ENCODE results near the gene CELA1. TPM values are rescaled to one million over a fixed set of nuclear protein-coding genes. Genes with fewer than 3 reads are reported as not detected.
A peak's percentile ranks its signal among the peaks of the same experiment; 100 is the strongest.

Gene CELA1
- total RNA-seq, 1 donor from 2014 or later: not detected

- H3K27me3 Mint-ChIP-seq (ENCODE audit: low read depth): no peaks in the 10 kb centered on the region
- no peak for DNase-seq (ENCODE audit: low read depth, low spot score)
- H3K36me3 Mint-ChIP-seq (ENCODE audit: low read depth): no peaks in the 10 kb centered on the region
- no peak overlapping the region for H3K27ac Mint-ChIP-seq (ENCODE audit: unreplicated experiment)
- no peak for TF ChIP-seq CTCF (conservative IDR thresholded peaks at IDR 0.05)
- H3K9me3 Mint-ChIP-seq: no peaks in the 10 kb centered on the region
- no peak overlapping the region for H3K4me3 Mint-ChIP-seq
- H3K4me1 Mint-ChIP-seq: peaks cover 15% of the 10 kb centered on the region
Measured at GRCh38 chr12:51373187-51373586, 26.7 kb upstream of the CELA1 start.

- Mint-ChIP-seq H3K9me3 (no peaks in the 10 kb centered on the region), H3K4me3 (no peak overlapping the region)
- no peak for TF ChIP-seq CTCF (conservative IDR thresholded peaks at IDR 0.05)
Measured at GRCh38 chr12:51372021-51372420, 25.5 kb upstream of the CELA1 start.

GRCh38 chr12:51371295-51371953 is 24.9 kb upstream of the CELA1 start:
- peak overlapping the region; percentile 57 for H3K27ac Mint-ChIP-seq (ENCODE audit: unreplicated experiment)
- no peaks in the 10 kb centered on the region for H3K9me3 Mint-ChIP-seq
- no peak for TF ChIP-seq CTCF (conservative IDR thresholded peaks at IDR 0.05)
- DNase-seq (ENCODE audit: low read depth, low spot score): no peak
- H3K36me3 Mint-ChIP-seq (ENCODE audit: low read depth): no peaks in the 10 kb centered on the region
- H3K4me3 Mint-ChIP-seq: no peak overlapping the region
- peaks cover 15% of the 10 kb centered on the region for H3K4me1 Mint-ChIP-seq
- H3K27me3 Mint-ChIP-seq (ENCODE audit: low read depth): no peaks in the 10 kb centered on the region

More at GRCh38 chr12:51372021-51372420, 25.5 kb upstream of the CELA1 start:
- no peak for DNase-seq (ENCODE audit: low read depth, low spot score)
- Mint-ChIP-seq H3K4me1 (peaks cover 15% of the 10 kb centered on the region), H3K36me3 (ENCODE audit: low read depth) (no peaks in the 10 kb centered on the region), H3K27me3 (ENCODE audit: low read depth) (no peaks in the 10 kb centered on the region), H3K27ac (ENCODE audit: unreplicated experiment) (no peak overlapping the region)

GRCh38 chr12:51370667-51371066 is 24.2 kb upstream of the CELA1 start:
- peaks cover 15% of the 10 kb centered on the region for H3K4me1 Mint-ChIP-seq

GRCh38 chr12:51369581-51369980 is 23.1 kb upstream of the CELA1 start:
- peaks cover 15% of the 10 kb centered on the region for H3K4me1 Mint-ChIP-seq
- H3K27ac Mint-ChIP-seq (ENCODE audit: unreplicated experiment): no peak overlapping the region
- no peaks in the 10 kb centered on the region for H3K9me3 Mint-ChIP-seq
- H3K4me3 Mint-ChIP-seq: no peak overlapping the region
- H3K36me3 Mint-ChIP-seq (ENCODE audit: low read depth): no peaks in the 10 kb centered on the region
- no peak for DNase-seq (ENCODE audit: low read depth, low spot score)
- no peaks in the 10 kb centered on the region for H3K27me3 Mint-ChIP-seq (ENCODE audit: low read depth)
- TF ChIP-seq CTCF (conservative IDR thresholded peaks at IDR 0.05): no peak

More at GRCh38 chr12:51370667-51371066, 24.2 kb upstream of the CELA1 start:
- Mint-ChIP-seq H3K27me3 (ENCODE audit: low read depth) (no peaks in the 10 kb centered on the region), H3K4me3 (no peak overlapping the region), H3K36me3 (ENCODE audit: low read depth) (no peaks in the 10 kb centered on the region), H3K9me3 (no peaks in the 10 kb centered on the region), H3K27ac (ENCODE audit: unreplicated experiment) (peak overlapping the region; percentile 37)
- no peak for TF ChIP-seq CTCF (conservative IDR thresholded peaks at IDR 0.05)
- no peak for DNase-seq (ENCODE audit: low read depth, low spot score)

Measured in neural crest cell (in vitro differentiated cells).